Measurements from ENCODE around the gene NEIL1. TPM values are rescaled to one million over a fixed set of nuclear protein-coding genes. Genes with fewer than 3 reads are reported as not detected.
"Not testable (repeated sequence)": the region's sequence is repeated elsewhere in the genome, so short reads cannot be mapped to it uniquely, and the experiment has no call there.

Gene NEIL1
- polyA plus RNA-seq, 4 donors: 12.3 to 40.8 (median 26.6) TPM

GRCh38 chr15:75332093-75332492 lies 14.7 kb upstream of the NEIL1 start:
- not testable (repeated sequence) for DNase-seq (ENCODE audit: low read depth in 4 of 4, low spot score in 2 of 4)

GRCh38 chr15:75333654-75334419 lies 13.0 kb upstream of the NEIL1 start:
- not testable (repeated sequence) for DNase-seq (ENCODE audit: low read depth in 4 of 4, low spot score in 2 of 4)

- DNase-seq (ENCODE audit: low read depth in 4 of 4, low spot score in 2 of 4): no peak
Observed at GRCh38 chr15:75335313-75335704, 11.5 kb upstream of the NEIL1 start.

- peak; percentile 78 to 93 (median 84) for DNase-seq (ENCODE audit: low read depth in 4 of 4, low spot score in 2 of 4)
Observed at GRCh38 chr15:75335705-75336355, 11.0 kb upstream of the NEIL1 start, which contains the start of gene COMMD4. Gene COMMD4 (plus strand): TSS chr15:75336063. CDS start chr15:75336090, 27 bp downstream.

GRCh38 chr15:75338661-75339240 lies 8.1 kb upstream of the NEIL1 start:
- no peak for DNase-seq (ENCODE audit: low read depth in 4 of 4, low spot score in 2 of 4)

GRCh38 chr15:75339531-75340240 lies 7.2 kb upstream of the NEIL1 start:
- no peak for DNase-seq (ENCODE audit: low read depth in 4 of 4, low spot score in 2 of 4)

GRCh38 chr15:75342221-75342620 lies 4.6 kb upstream of the NEIL1 start:
- no peak for DNase-seq (ENCODE audit: low read depth in 4 of 4, low spot score in 2 of 4)

GRCh38 chr15:75343953-75344352 lies 2.9 kb upstream of the NEIL1 start:
- not testable (repeated sequence) for DNase-seq (ENCODE audit: low read depth in 4 of 4, low spot score in 2 of 4)

- DNase-seq (ENCODE audit: low read depth in 4 of 4, low spot score in 2 of 4): peak in 1 of 4 donors; percentile 24
Observed at GRCh38 chr15:75347222-75348033, 589 bp downstream of the NEIL1 start.

- peak in 1 of 4 donors; percentile 10 for DNase-seq (ENCODE audit: low read depth in 4 of 4, low spot score in 2 of 4)
Observed at GRCh38 chr15:75348034-75348561, 1.3 kb downstream of the NEIL1 start.

GRCh38 chr15:75348562-75349350 lies 1.9 kb downstream of the NEIL1 start:
- peak in 1 of 4 donors; percentile 5 for DNase-seq (ENCODE audit: low read depth in 4 of 4, low spot score in 2 of 4)

GRCh38 chr15:75349351-75349669 lies 2.5 kb downstream of the NEIL1 start:
- DNase-seq (ENCODE audit: low read depth in 4 of 4, low spot score in 2 of 4): not testable (repeated sequence)

GRCh38 chr15:75349851-75350588 lies 3.2 kb downstream of the NEIL1 start:
- DNase-seq (ENCODE audit: low read depth in 4 of 4, low spot score in 2 of 4): no peak

- no peak for DNase-seq (ENCODE audit: low read depth in 4 of 4, low spot score in 2 of 4)
Observed at GRCh38 chr15:75350601-75351361, 3.9 kb downstream of the NEIL1 start.

- DNase-seq (ENCODE audit: low read depth in 4 of 4, low spot score in 2 of 4): no peak
Observed at GRCh38 chr15:75352186-75353080, 5.6 kb downstream of the NEIL1 start.

- no peak for DNase-seq (ENCODE audit: low read depth in 4 of 4, low spot score in 2 of 4)
Observed at GRCh38 chr15:75353604-75354003, 6.8 kb downstream of the NEIL1 start.

- no peak for DNase-seq (ENCODE audit: low read depth in 4 of 4, low spot score in 2 of 4)
Observed at GRCh38 chr15:75354454-75354853, 7.6 kb downstream of the NEIL1 start.
